HEK293 (cell line): Measurements from ENCODE around the gene STARD3.

Experiments
- GLIS2 ChIP-seq: fragments of 450-650 bp; formaldehyde crosslinking; IDR thresholded peaks from 2 replicates; pipeline ENCODE4 v1.5.1; 2016; ENCODE audit warnings: missing biosample characterization, missing genetic modification characterization
- IKZF3 ChIP-seq: fragments of 450-650 bp; IDR thresholded peaks from 2 replicates; pipeline ENCODE4 v1.5.0; 2018; ENCODE audit warnings: missing biosample characterization, mild to moderate bottlenecking, missing genetic modification characterization, moderate library complexity
- PRDM2 ChIP-seq: fragments of 450-650 bp; formaldehyde crosslinking; IDR thresholded peaks from 2 replicates; pipeline ENCODE4 v1.5.1; 2016; ENCODE audit warnings: missing biosample characterization, missing genetic modification characterization, borderline replicate concordance
- RBAK ChIP-seq: fragments of 450-650 bp; formaldehyde crosslinking; IDR thresholded peaks from 2 replicates; pipeline ENCODE4 v1.5.1; 2016; ENCODE audit warnings: missing biosample characterization, missing genetic modification characterization
- ZBTB10 ChIP-seq: fragments of 450-650 bp; formaldehyde crosslinking; IDR thresholded peaks from 2 replicates; pipeline ENCODE4 v1.5.1; 2016; ENCODE audit warnings: missing biosample characterization, missing genetic modification characterization
- ZBTB20 ChIP-seq: fragments of 450-650 bp; formaldehyde crosslinking; IDR thresholded peaks from 2 replicates; pipeline ENCODE4 v1.5.1; 2016; ENCODE audit warnings: missing biosample characterization, missing genetic modification characterization
- ZFP37 ChIP-seq: fragments of 450-650 bp; formaldehyde crosslinking; IDR thresholded peaks from 2 replicates; pipeline ENCODE4 v1.5.1; 2016; ENCODE audit warnings: missing biosample characterization, missing genetic modification characterization
- ZIC2 ChIP-seq: fragments of 450-650 bp; formaldehyde crosslinking; IDR thresholded peaks from 2 replicates; pipeline ENCODE4 v1.5.1; 2016; ENCODE audit warnings: missing biosample characterization, missing genetic modification characterization
- ZNF114 ChIP-seq: fragments of 450-650 bp; formaldehyde crosslinking; IDR thresholded peaks from 2 replicates; pipeline ENCODE4 v1.5.0; 2017; ENCODE audit warnings: missing biosample characterization, missing genetic modification characterization
- ZNF174 ChIP-seq: fragments of 450-650 bp; formaldehyde crosslinking; IDR thresholded peaks from 2 replicates; pipeline ENCODE4 v1.5.0; 2017; ENCODE audit warnings: missing biosample characterization, mild to moderate bottlenecking, missing genetic modification characterization
- ZNF221 ChIP-seq: fragments of 450-650 bp; formaldehyde crosslinking; IDR thresholded peaks from 2 replicates; pipeline ENCODE4 v1.5.1; 2017; ENCODE audit warnings: missing biosample characterization, missing genetic modification characterization, borderline replicate concordance
- ZNF280D ChIP-seq: fragments of 450-650 bp; formaldehyde crosslinking; IDR thresholded peaks from 2 replicates; pipeline ENCODE4 v1.5.1; 2016; ENCODE audit warnings: missing biosample characterization, missing genetic modification characterization
- ZNF324 ChIP-seq: fragments of 450-650 bp; formaldehyde crosslinking; IDR thresholded peaks from 2 replicates; pipeline ENCODE4 v1.5.1; 2016; ENCODE audit warnings: missing biosample characterization, missing genetic modification characterization
- ZNF366 ChIP-seq: fragments of 450-650 bp; formaldehyde crosslinking; conservative IDR thresholded peaks from 2 replicates; pipeline ENCODE4 v1.5.1; 2016; ENCODE audit warnings: missing biosample characterization, missing genetic modification characterization
- ZNF426 ChIP-seq: fragments of 450-650 bp; formaldehyde crosslinking; IDR thresholded peaks from 2 replicates; pipeline ENCODE4 v1.5.1; 2017; ENCODE audit warnings: missing biosample characterization, missing genetic modification characterization, mild to moderate bottlenecking, inconsistent platforms, moderate library complexity
- ZNF501 ChIP-seq: fragments of 450-650 bp; formaldehyde crosslinking; IDR thresholded peaks from 2 replicates; pipeline ENCODE4 v1.5.1; 2016; ENCODE audit warnings: missing biosample characterization, missing genetic modification characterization
- ZNF513 ChIP-seq: fragments of 450-650 bp; IDR thresholded peaks from 2 replicates; pipeline ENCODE4 v1.5.1; 2018; ENCODE audit warnings: missing biosample characterization, missing genetic modification characterization
- ZNF600 ChIP-seq: fragments of 450-650 bp; formaldehyde crosslinking; IDR thresholded peaks from 2 replicates; pipeline ENCODE4 v1.5.1; 2016; ENCODE audit warnings: missing biosample characterization, missing genetic modification characterization
- ZNF623 ChIP-seq: fragments of 450-650 bp; formaldehyde crosslinking; IDR thresholded peaks from 2 replicates; pipeline ENCODE4 v1.5.1; 2016; ENCODE audit warnings: missing biosample characterization, missing genetic modification characterization
- ZNF658 ChIP-seq: fragments of 450-650 bp; formaldehyde crosslinking; IDR thresholded peaks from 2 replicates; pipeline ENCODE4; 2016; ENCODE audit warnings: missing biosample characterization, missing genetic modification characterization
- ZNF692 ChIP-seq: fragments of 450-650 bp; formaldehyde crosslinking; IDR thresholded peaks from 2 replicates; pipeline ENCODE4 v1.5.1; 2016; ENCODE audit warnings: missing biosample characterization, missing genetic modification characterization
- ZNF747 ChIP-seq: fragments of 450-650 bp; formaldehyde crosslinking; IDR thresholded peaks from 2 replicates; pipeline ENCODE4 v1.5.1; 2016; ENCODE audit warnings: missing biosample characterization, missing genetic modification characterization
- ZSCAN4 ChIP-seq: fragments of 450-650 bp; formaldehyde crosslinking; IDR thresholded peaks from 2 replicates; pipeline ENCODE4 v1.5.1; 2017; ENCODE audit warnings: missing biosample characterization, missing genetic modification characterization

STARD3 gene

GRCh38 chr17:39687546-39688474 lies 50.9 kb downstream of the STARD3 start, which contains the start of gene PGAP3 (continued):
- TF ChIP-seq PRDM2 (tag by site-specific recombination) (no peak), ZNF658 (no peak), ZBTB20 (tag by site-specific recombination) (peak; percentile 26; the same call in 1 of the 2 replicates), ZNF114 (tag by site-specific recombination) (no peak), ZNF366 (tag by site-specific recombination) (no peak), ZNF623 (tag by site-specific recombination) (no peak), ZNF513 (tag by site-specific recombination) (no peak), IKZF3 (tag by site-specific recombination) (peak; percentile 52; the same call in 1 of the 2 replicates), ZNF221 (no peak), ZIC2 (peak; percentile 47), ZNF747 (tag by site-specific recombination) (no peak), RBAK (tag by site-specific recombination) (no peak), ZNF280D (tag by site-specific recombination) (no peak), ZNF600 (tag by site-specific recombination) (no peak), ZSCAN4 (no peak), ZNF174 (no peak), ZNF692 (tag by site-specific recombination) (peak; percentile 19; the same call in 1 of the 2 replicates), ZNF426 (tag by site-specific recombination) (no peak), ZNF324 (tag by site-specific recombination) (peak; percentile 65; the same call in 1 of the 2 replicates), ZNF501 (tag by site-specific recombination) (peak; percentile 68; the same call in 1 of the 2 replicates), GLIS2 (tag by site-specific recombination) (peak; percentile 56), ZBTB10 (peak; percentile 51; the same call in 1 of the 2 replicates), ZFP37 (tag by site-specific recombination) (no peak)
